Lower leg skin (tissue), 3 donors: ENCODE results near the gene PLXNB1.

Experiments used
- POLR2A ChIP-seq, 2 donors: fragments of 450-650 bp; IDR thresholded peaks; one replicate each; pipeline ENCODE4 v1.6.1; 2016 to 2017; ENCODE audit warnings: antibody characterized with exemption in 2 of 2, mild to moderate bottlenecking in 1 of 2, moderate library complexity in 1 of 2
- TF ChIP-seq, protein P1 (sequence below), 3 donors: fragments of 450-650 bp; IDR thresholded peaks; one replicate each; pipeline ENCODE4 v1.5.1; 2016; ENCODE audit warnings: antibody characterized with exemption in 3 of 3, mild to moderate bottlenecking in 3 of 3, moderate library complexity in 2 of 3

- TF ChIP-seq, protein P1, sequence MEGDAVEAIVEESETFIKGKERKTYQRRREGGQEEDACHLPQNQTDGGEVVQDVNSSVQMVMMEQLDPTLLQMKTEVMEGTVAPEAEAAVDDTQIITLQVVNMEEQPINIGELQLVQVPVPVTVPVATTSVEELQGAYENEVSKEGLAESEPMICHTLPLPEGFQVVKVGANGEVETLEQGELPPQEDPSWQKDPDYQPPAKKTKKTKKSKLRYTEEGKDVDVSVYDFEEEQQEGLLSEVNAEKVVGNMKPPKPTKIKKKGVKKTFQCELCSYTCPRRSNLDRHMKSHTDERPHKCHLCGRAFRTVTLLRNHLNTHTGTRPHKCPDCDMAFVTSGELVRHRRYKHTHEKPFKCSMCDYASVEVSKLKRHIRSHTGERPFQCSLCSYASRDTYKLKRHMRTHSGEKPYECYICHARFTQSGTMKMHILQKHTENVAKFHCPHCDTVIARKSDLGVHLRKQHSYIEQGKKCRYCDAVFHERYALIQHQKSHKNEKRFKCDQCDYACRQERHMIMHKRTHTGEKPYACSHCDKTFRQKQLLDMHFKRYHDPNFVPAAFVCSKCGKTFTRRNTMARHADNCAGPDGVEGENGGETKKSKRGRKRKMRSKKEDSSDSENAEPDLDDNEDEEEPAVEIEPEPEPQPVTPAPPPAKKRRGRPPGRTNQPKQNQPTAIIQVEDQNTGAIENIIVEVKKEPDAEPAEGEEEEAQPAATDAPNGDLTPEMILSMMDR (IDR thresholded peaks at IDR 0.05) = no peak
- TF ChIP-seq POLR2A (IDR thresholded peaks at IDR 0.05) = no peak
These were observed 7.6 kb downstream of the PLXNB1 start for GRCh38 chr3:48422272-48422671.
